K562 (cell line): ENCODE results near the gene SHC1. TPM values are rescaled to one million over a fixed set of nuclear protein-coding genes. Genes with fewer than 3 reads are reported as not detected.

Experiments
- ATAC-seq: fragments of 200-7000 bp; cut with Tn5 transposase; 3 replicates; pipeline ENCODE4 v1.9.1; 2020; ENCODE audit warnings: moderate library complexity
- BruUV-seq: library from RNA; stranded (reverse); fragments of 400-500 nt; replicated peaks from 2 replicates; lab custom pipeline; 2021; lab: Mats Ljungman, UMichigan
- CTCF ChIA-PET: fragments of 300-600 bp; formaldehyde crosslinking; extraction: SDS; loops from one replicate; lab custom pipeline; 2021; ENCODE audit warnings: low intra/inter-chr PET ratio; lab: Yijun Ruan, JAX
- POLR2A ChIA-PET: fragments of 300-600, 350-650 bp; sonication (Branson Sonifier 250); formaldehyde crosslinking; extraction: SDS; loops from one replicate; lab custom pipeline; 2021; ENCODE audit warnings: antibody characterized with exemption, inconsistent platforms; lab: Yijun Ruan, JAX
- DNase-seq, 4 experiments: peaks; one replicate each; pipeline versions ENCODE4 v3.0.0 to v3.0.0-alpha.2; 2011 to 2018; ENCODE audit warnings: low spot score in 3 of 4, mixed read lengths in 3 of 4; ENCODE audit errors: extremely low read depth in 1 of 4
- FAIRE-seq: peaks from 2 replicates; lab custom pipeline; 2011; peaks lifted over from hg19 to GRCh38; lab: Jason Lieb, UNC
- H2AFZ ChIP-seq: 2 replicates; pipeline ENCODE4 v1.6.0; 2011; ENCODE audit warnings: low read depth, low read length, control low read depth, inconsistent platforms
- H3K27ac ChIP-seq: fragments of 200-600 bp; 3 replicates; pipeline ENCODE4 v1.8.0; 2011; ENCODE audit warnings: low read depth, mild to moderate bottlenecking, control low read depth, inconsistent platforms, low read length, moderate library complexity, mixed read lengths; ENCODE audit errors: extremely low read depth
- H3K27me3 ChIP-seq, 2 experiments: fragments of 300-600 bp in 1 of 2; 2 replicates in 1 of 2; 3 replicates in 1 of 2; pipeline versions ENCODE4 v1.6.0 to v1.8.0; 2011; ENCODE audit warnings: inconsistent platforms in 2 of 2, low read length in 2 of 2, mild to moderate bottlenecking in 1 of 2, mixed read lengths in 1 of 2, moderate library complexity in 1 of 2; ENCODE audit not compliant: control insufficient read depth in 2 of 2, insufficient read depth in 2 of 2
- H3K36me3 ChIP-seq: fragments of 300-600 bp; 3 replicates; pipeline ENCODE4 v1.8.0; 2011; ENCODE audit warnings: mild to moderate bottlenecking, low read length, inconsistent platforms; ENCODE audit not compliant: control insufficient read depth, insufficient read depth
- H3K4me1 ChIP-seq, 2 experiments: fragments of 200-600 bp in 1 of 2; replicated peaks in 1 of 2; 2 replicates in 1 of 2; 3 replicates in 1 of 2; pipeline versions ENCODE4 v1.5.1 to v1.8.0; 2011; ENCODE audit warnings: inconsistent platforms in 2 of 2, low read length in 2 of 2, mild to moderate bottlenecking in 1 of 2, mixed read lengths in 1 of 2, moderate library complexity in 1 of 2; ENCODE audit not compliant: control insufficient read depth in 2 of 2, insufficient read depth in 2 of 2
- H3K4me2 ChIP-seq: 2 replicates; pipeline ENCODE4 v1.6.1; 2011; ENCODE audit warnings: low read length, control low read depth, inconsistent platforms, mixed read lengths; ENCODE audit not compliant: insufficient read depth
- H3K4me3 ChIP-seq: fragments of 200-600 bp; sonication (generic), shearing (Covaris generic); 2 replicates; pipeline ENCODE4 v1.5.1; 2016; ENCODE audit warnings: control low read depth, inconsistent platforms
- H3K79me2 ChIP-seq: fragments of 200-600 bp; 3 replicates; pipeline ENCODE4 v1.8.0; 2011; ENCODE audit warnings: low read length, inconsistent platforms; ENCODE audit not compliant: control insufficient read depth, insufficient read depth
- H3K9ac ChIP-seq, 2 experiments: 2 replicates each; pipeline versions ENCODE4 v1.6.0 to v1.6.1; 2011; ENCODE audit warnings: low read depth in 2 of 2, low read length in 2 of 2, control low read depth in 1 of 2, inconsistent platforms in 1 of 2, mild to moderate bottlenecking in 1 of 2, mixed read lengths in 1 of 2; ENCODE audit not compliant: insufficient read depth in 1 of 2
- H3K9me1 ChIP-seq: one replicate; pipeline ENCODE4 v1.6.0; 2011; ENCODE audit warnings: inconsistent platforms, mild to moderate bottlenecking, low read length, moderate library complexity; ENCODE audit not compliant: control insufficient read depth, insufficient read depth
- H3K9me3 ChIP-seq: replicated peaks from 2 replicates; pipeline ENCODE4 v1.5.1; 2011; ENCODE audit warnings: low read depth, low read length, inconsistent platforms; ENCODE audit not compliant: control insufficient read depth, insufficient read depth
- H4K20me1 ChIP-seq: replicated peaks from 2 replicates; pipeline ENCODE4 v1.6.1; 2011; ENCODE audit warnings: low read length, inconsistent platforms, mixed read lengths; ENCODE audit not compliant: control insufficient read depth, insufficient read depth
- BCL6 ChIP-seq: fragments of 250-450 bp; sonication (Bioruptor Pico); IDR thresholded peaks from 2 replicates; pipeline ENCODE4 v1.4.0; 2020
- CBFA2T3 ChIP-seq: fragments of 450-650 bp; IDR thresholded peaks from 2 replicates; pipeline ENCODE4 v1.6.1; 2017
- CTCFL ChIP-seq: IDR thresholded peaks from 2 replicates; pipeline ENCODE4 v1.6.1; 2011; ENCODE audit warnings: borderline replicate concordance, low read depth, mild to moderate bottlenecking, moderate library complexity, low read length; ENCODE audit not compliant: insufficient read depth, poor library complexity, severe bottlenecking
- EWSR1 ChIP-seq: fragments of 450-650 bp; IDR thresholded peaks from 2 replicates; pipeline ENCODE4 v1.6.1; 2018; ENCODE audit warnings: borderline replicate concordance, mild to moderate bottlenecking, low read depth, moderate library complexity; ENCODE audit not compliant: partially characterized antibody
- FOXK2 ChIP-seq, 2 experiments: fragments of 450-650 bp; IDR thresholded peaks in 1 of 2; conservative IDR thresholded peaks in 1 of 2; 2 replicates each; pipeline ENCODE4 v1.6.1; 2016; ENCODE audit warnings: low read depth in 2 of 2, mild to moderate bottlenecking in 1 of 2
- MYNN ChIP-seq, 2 experiments: sonication (generic); formaldehyde crosslinking in 1 of 2; IDR thresholded peaks; 2 replicates each; pipeline versions ENCODE4 v1.5.0 to v1.6.1; 2016 to 2020; ENCODE audit warnings: antibody characterized with exemption in 1 of 2, missing genetic modification reagents in 1 of 2
- RAD21 ChIP-seq, 2 experiments: fragments of 250-450 bp in 1 of 2; fragments of 450-650 bp in 1 of 2; sonication (Bioruptor Pico) in 1 of 2; formaldehyde crosslinking in 1 of 2; IDR thresholded peaks in 1 of 2; conservative IDR thresholded peaks in 1 of 2; 2 replicates each; pipeline versions ENCODE4 v1.4.0 to v1.8.0; 2020 to 2022; ENCODE audit warnings: mild to moderate bottlenecking in 2 of 2, moderate library complexity in 1 of 2
- TAF15 ChIP-seq: fragments of 200-400 bp; formaldehyde crosslinking; IDR thresholded peaks from 2 replicates; pipeline ENCODE4 v1.6.1; 2017; ENCODE audit warnings: mild to moderate bottlenecking, low read depth, low read length, moderate library complexity
- WGBS: fragments of 100-300 bp; shearing (Covaris generic); methylation state at CpG from one replicate; pipeline ENCODE4 v1.1.6; 2016; ENCODE audit warnings: low coverage, mixed read lengths; ENCODE audit not compliant: insufficient coverage; ENCODE audit errors: missing lambda C conversion rate; 5-methylcytosine and 5-hydroxymethylcytosine counted together
- in situ Hi-C: fragments of 300-500 bp; cut with MboI; formaldehyde crosslinking; loops from 4 replicates; pipeline ENCODE4 v1.15.0; 2018; ENCODE audit warnings: inconsistent platforms, mixed read lengths
- intact Hi-C: fragments of 100-400 bp; cut with micrococcal nuclease; formaldehyde crosslinking; loops from 2 replicates; pipeline ENCODE4 v1.14.2; 2022
- polyA plus RNA-seq, 8 experiments: library from polyadenylated mRNA; depleted of rRNA in 4 of 8; stranded (reverse) in 5 of 8; unstranded in 3 of 8; fragments of >200 nt; fragmentation: Nextera tagmentation in 2 of 8; fragmentation: Illumina TruSeq in 1 of 8; extraction: Ambion mirVana in 2 of 8; extraction: Trizol in 1 of 8; gene quantifications; 2 replicates each; pipeline versions ENCODE4 v1.2.1 to v1.2.3, GENCODE V29; 2011 to 2014; ENCODE audit warnings: inconsistent platforms in 1 of 8, missing spikeins in 1 of 8
- total RNA-seq, 7 experiments: library from RNA; depleted of rRNA in 6 of 7; stranded (reverse); fragments of >200 nt in 6 of 7; fragmentation: Illumina TruSeq in 2 of 7; extraction: Trizol in 2 of 7; gene quantifications; 2 replicates each; pipeline versions ENCODE4 v1.2.1 to v1.2.3, GENCODE V29; 2011 to 2021; ENCODE audit warnings: low replicate concordance in 1 of 7
- TF ChIP-seq, protein P1 (sequence below): fragments of 450-650 bp; IDR thresholded peaks from 2 replicates; pipeline ENCODE4 v1.7.1; 2018; ENCODE audit warnings: mild to moderate bottlenecking, low read depth; ENCODE audit not compliant: partially characterized antibody
- TF ChIP-seq, protein P2 (sequence below), 3 experiments: IDR thresholded peaks in 2 of 3; conservative IDR thresholded peaks in 1 of 3; 2 replicates each; pipeline ENCODE4 v1.5.1; 2011 to 2012; ENCODE audit warnings: low read length in 3 of 3, mild to moderate bottlenecking in 3 of 3, control low read depth in 2 of 3, improper control_type of control experiment in 1 of 3, inconsistent platforms in 1 of 3, low read depth in 1 of 3, mixed read lengths in 1 of 3, moderate library complexity in 1 of 3; ENCODE audit not compliant: insufficient read depth in 2 of 3

The SHC1 gene
- total and polyA plus RNA-seq, 9 of the 15 experiments (the other 6 are each of a cell fraction or from before 2014, with no cell fraction given) = 4.1 to 113 (median 51.9) TPM

- TF ChIP-seq, protein P1, sequence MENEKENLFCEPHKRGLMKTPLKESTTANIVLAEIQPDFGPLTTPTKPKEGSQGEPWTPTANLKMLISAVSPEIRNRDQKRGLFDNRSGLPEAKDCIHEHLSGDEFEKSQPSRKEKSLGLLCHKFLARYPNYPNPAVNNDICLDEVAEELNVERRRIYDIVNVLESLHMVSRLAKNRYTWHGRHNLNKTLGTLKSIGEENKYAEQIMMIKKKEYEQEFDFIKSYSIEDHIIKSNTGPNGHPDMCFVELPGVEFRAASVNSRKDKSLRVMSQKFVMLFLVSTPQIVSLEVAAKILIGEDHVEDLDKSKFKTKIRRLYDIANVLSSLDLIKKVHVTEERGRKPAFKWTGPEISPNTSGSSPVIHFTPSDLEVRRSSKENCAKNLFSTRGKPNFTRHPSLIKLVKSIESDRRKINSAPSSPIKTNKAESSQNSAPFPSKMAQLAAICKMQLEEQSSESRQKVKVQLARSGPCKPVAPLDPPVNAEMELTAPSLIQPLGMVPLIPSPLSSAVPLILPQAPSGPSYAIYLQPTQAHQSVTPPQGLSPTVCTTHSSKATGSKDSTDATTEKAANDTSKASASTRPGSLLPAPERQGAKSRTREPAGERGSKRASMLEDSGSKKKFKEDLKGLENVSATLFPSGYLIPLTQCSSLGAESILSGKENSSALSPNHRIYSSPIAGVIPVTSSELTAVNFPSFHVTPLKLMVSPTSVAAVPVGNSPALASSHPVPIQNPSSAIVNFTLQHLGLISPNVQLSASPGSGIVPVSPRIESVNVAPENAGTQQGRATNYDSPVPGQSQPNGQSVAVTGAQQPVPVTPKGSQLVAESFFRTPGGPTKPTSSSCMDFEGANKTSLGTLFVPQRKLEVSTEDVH = no peak
- peak in 1 of 2 experiments; percentile 63; a peak in 2 of 4 replicates for TF ChIP-seq FOXK2 (conservative IDR thresholded peaks at IDR 0.05 in 1 of 2, IDR thresholded peaks at IDR 0.05 in 1 of 2; ENCODE audit: low read depth in 2 of 2)
Observed at GRCh38 chr1:154974808-154975408, 4.4 kb upstream of the SHC1 start (continued).

GRCh38 chr1:154974102-154974807 lies 3.7 kb upstream of the SHC1 start, which contains the start of gene CKS1B:
CKS1B (plus strand) TSS chr1:154974681; CDS start chr1:154974746, 65 bp downstream.
- peaks cover 34% of the 10 kb centered on the region for H3K36me3 ChIP-seq
- peaks cover 80% of the 10 kb centered on the region for H3K79me2 ChIP-seq
- peak within 1 kb of the TSS; percentile 96 to 97 for H3K9ac ChIP-seq
- H3K27ac ChIP-seq = peak within 1 kb of the TSS; percentile 99
- no peaks in the 10 kb centered on the region; a peak in 1 of 5 replicates for H3K27me3 ChIP-seq
- H3K4me3 ChIP-seq = peak within 1 kb of the TSS; percentile 66
- H4K20me1 ChIP-seq = no peaks in the 10 kb centered on the region
- no peaks in the 10 kb centered on the region for H3K9me3 ChIP-seq
- peak within 1 kb of the TSS; percentile 98 for H3K4me2 ChIP-seq
- H2AFZ ChIP-seq = peak within 1 kb of the TSS; percentile 81
- CTCF ChIA-PET = interaction anchor here (0.6 to 2.3 kb wide), 4 partner anchors 25 to 88 kb away, joined by 3 to 11 read pairs (median 3); no protein-coding TSS in a partner anchor
- H3K9me1 ChIP-seq = no peaks in the 10 kb centered on the region
- under 1% methylated on average over 47 of the region's 47 CpGs for WGBS
- intact Hi-C loops (loop anchor here (1.0 to 5.0 kb wide), 2 partner anchors 27 to 88 kb away; partner anchors contain the start of gene EFNA4), in situ Hi-C loops (no loop called here)
- POLR2A ChIA-PET = interaction anchor here (0.6 to 8.3 kb wide), 16 partner anchors 9 to 107 kb away, joined by 3 to 80 read pairs (median 4); partner anchors contain the start of genes FLAD1, LENEP, PBXIP1 and PMVK
- DNase-seq = peak; percentile 94 to 99 (median 97)
- H3K4me1 ChIP-seq = peaks cover 45 to 50% of the 10 kb centered on the region in 2 experiments
- peak; percentile 83 for ATAC-seq
- FAIRE-seq = peak; percentile 99
- BruUV-seq = no TSS peak
- TF ChIP-seq TAF15 = no peak
- TF ChIP-seq BCL6 = no peak
- no peak for TF ChIP-seq CTCFL
- no peak for TF ChIP-seq EWSR1
- no peak for TF ChIP-seq CBFA2T3
- TF ChIP-seq RAD21 (CRISPR knock-in tag; conservative IDR thresholded peaks at IDR 0.05 in 1 of 2, IDR thresholded peaks at IDR 0.05 in 1 of 2) = no peak
- TF ChIP-seq, protein P2, sequence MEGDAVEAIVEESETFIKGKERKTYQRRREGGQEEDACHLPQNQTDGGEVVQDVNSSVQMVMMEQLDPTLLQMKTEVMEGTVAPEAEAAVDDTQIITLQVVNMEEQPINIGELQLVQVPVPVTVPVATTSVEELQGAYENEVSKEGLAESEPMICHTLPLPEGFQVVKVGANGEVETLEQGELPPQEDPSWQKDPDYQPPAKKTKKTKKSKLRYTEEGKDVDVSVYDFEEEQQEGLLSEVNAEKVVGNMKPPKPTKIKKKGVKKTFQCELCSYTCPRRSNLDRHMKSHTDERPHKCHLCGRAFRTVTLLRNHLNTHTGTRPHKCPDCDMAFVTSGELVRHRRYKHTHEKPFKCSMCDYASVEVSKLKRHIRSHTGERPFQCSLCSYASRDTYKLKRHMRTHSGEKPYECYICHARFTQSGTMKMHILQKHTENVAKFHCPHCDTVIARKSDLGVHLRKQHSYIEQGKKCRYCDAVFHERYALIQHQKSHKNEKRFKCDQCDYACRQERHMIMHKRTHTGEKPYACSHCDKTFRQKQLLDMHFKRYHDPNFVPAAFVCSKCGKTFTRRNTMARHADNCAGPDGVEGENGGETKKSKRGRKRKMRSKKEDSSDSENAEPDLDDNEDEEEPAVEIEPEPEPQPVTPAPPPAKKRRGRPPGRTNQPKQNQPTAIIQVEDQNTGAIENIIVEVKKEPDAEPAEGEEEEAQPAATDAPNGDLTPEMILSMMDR (IDR thresholded peaks at IDR 0.05 in 2 of 3, conservative IDR thresholded peaks at IDR 0.05 in 1 of 3; ENCODE audit: insufficient read depth in 2 of 3, low read depth in 1 of 3, low read length in 3 of 3) = no peak
- TF ChIP-seq MYNN (IDR thresholded peaks at IDR 0.05) = no peak
- no peak for TF ChIP-seq MYNN (CRISPR knock-in tag; IDR thresholded peaks at IDR 0.05)
